Trophoblast cell (in vitro differentiated cells and primary cell): ENCODE results near the gene COTL1.

Source experiments
- DNase-seq, 2 donors: peaks; one replicate each; pipeline ENCODE4 v3.0.0-alpha.2; 2016
- H2AFZ ChIP-seq: 2 replicates; pipeline ENCODE4 v1.6.1; 2013; ENCODE audit warnings: low read length, moderate library complexity, mild to moderate bottlenecking; ENCODE audit not compliant: insufficient read depth, poor library complexity
- H2AK5ac ChIP-seq: 2 replicates; pipeline ENCODE4 v1.6.1; 2013; ENCODE audit warnings: mild to moderate bottlenecking, low read length
- H2BK120ac ChIP-seq: 2 replicates; pipeline ENCODE4 v1.6.1; 2013; ENCODE audit warnings: low read length, mild to moderate bottlenecking, moderate library complexity; ENCODE audit not compliant: insufficient read depth, poor library complexity
- H2BK12ac ChIP-seq: 2 replicates; pipeline ENCODE4 v1.6.1; 2013; ENCODE audit warnings: mild to moderate bottlenecking, low read length, moderate library complexity
- H2BK5ac ChIP-seq: 2 replicates; pipeline ENCODE4 v1.6.1; 2013; ENCODE audit warnings: low read length, low read depth, moderate library complexity, mild to moderate bottlenecking; ENCODE audit not compliant: poor library complexity
- H3K14ac ChIP-seq: 2 replicates; pipeline ENCODE4 v1.6.1; 2013; ENCODE audit warnings: mild to moderate bottlenecking, low read length
- H3K18ac ChIP-seq: 2 replicates; pipeline ENCODE4 v1.6.1; 2013; ENCODE audit warnings: mild to moderate bottlenecking, low read length
- H3K23ac ChIP-seq: 2 replicates; pipeline ENCODE4 v1.6.1; 2013; ENCODE audit warnings: low read length
- H3K27ac ChIP-seq: 2 replicates; pipeline ENCODE4 v1.5.1; 2013; ENCODE audit warnings: low read depth, mild to moderate bottlenecking, inconsistent platforms, low read length, moderate library complexity
- H3K27me3 ChIP-seq: 2 replicates; pipeline ENCODE4 v1.6.1; 2013; ENCODE audit warnings: inconsistent platforms, mild to moderate bottlenecking, low read length, moderate library complexity; ENCODE audit not compliant: insufficient read depth
- H3K36me3 ChIP-seq, 2 experiments: 1 replicate in 1 of 2; 2 replicates in 1 of 2; pipeline ENCODE4 v1.6.1; 2013; ENCODE audit warnings: low read length in 2 of 2, mild to moderate bottlenecking in 2 of 2, moderate library complexity in 1 of 2; ENCODE audit not compliant: insufficient read depth in 2 of 2, control insufficient read depth in 1 of 2
- H3K4ac ChIP-seq: 2 replicates; pipeline ENCODE4 v1.6.1; 2013; ENCODE audit warnings: low read depth, mild to moderate bottlenecking, low read length, moderate library complexity
- H3K4me1 ChIP-seq, 2 experiments: 1 replicate in 1 of 2; 2 replicates in 1 of 2; pipeline ENCODE4 v1.6.1; 2013; ENCODE audit warnings: low read length in 2 of 2, mild to moderate bottlenecking in 2 of 2, moderate library complexity in 1 of 2; ENCODE audit not compliant: insufficient read depth in 2 of 2, control insufficient read depth in 1 of 2
- H3K4me2 ChIP-seq: 2 replicates; pipeline ENCODE4 v1.6.1; 2013; ENCODE audit warnings: inconsistent platforms, mild to moderate bottlenecking, low read length, moderate library complexity
- H3K4me3 ChIP-seq: 2 replicates; pipeline ENCODE4 v1.5.1; 2013; ENCODE audit warnings: mild to moderate bottlenecking, low read depth, low read length, inconsistent platforms
- H3K79me1 ChIP-seq: one replicate; pipeline ENCODE4 v1.6.1; 2013; ENCODE audit warnings: low read length
- H3K79me2 ChIP-seq: 2 replicates; pipeline ENCODE4 v1.6.1; 2013; ENCODE audit warnings: low read length, mild to moderate bottlenecking; ENCODE audit not compliant: control insufficient read depth, insufficient read depth, poor library complexity
- H3K9ac ChIP-seq: 2 replicates; pipeline ENCODE4 v1.6.1; 2013; ENCODE audit warnings: mild to moderate bottlenecking, low read length
- H3K9me3 ChIP-seq: 2 replicates; pipeline ENCODE4 v1.6.1; 2013; ENCODE audit warnings: low read depth, mild to moderate bottlenecking, control low read depth, inconsistent platforms, low read length; ENCODE audit not compliant: insufficient read depth
- H4K12ac ChIP-seq: 2 replicates; pipeline ENCODE4 v1.6.1; 2013; ENCODE audit warnings: low read depth, mild to moderate bottlenecking, low read length, moderate library complexity
- H4K8ac ChIP-seq: 2 replicates; pipeline ENCODE4 v1.6.1; 2013; ENCODE audit warnings: low read depth, mild to moderate bottlenecking, low read length, moderate library complexity
- H4K91ac ChIP-seq: one replicate; pipeline ENCODE4 v1.6.1; 2013; ENCODE audit warnings: low read depth, mild to moderate bottlenecking, low read length, moderate library complexity
- WGBS: extraction: QIAGEN DNeasy Blood & Tissue Kit; methylation state at CpG from one replicate; pipeline ENCODE4 v1.1.7; 2013; ENCODE audit warnings: missing lambda C conversion rate; ENCODE audit not compliant: insufficient read length, insufficient coverage; ENCODE audit errors: extremely low coverage; 5-methylcytosine and 5-hydroxymethylcytosine counted together

Gene COTL1

DNA sequence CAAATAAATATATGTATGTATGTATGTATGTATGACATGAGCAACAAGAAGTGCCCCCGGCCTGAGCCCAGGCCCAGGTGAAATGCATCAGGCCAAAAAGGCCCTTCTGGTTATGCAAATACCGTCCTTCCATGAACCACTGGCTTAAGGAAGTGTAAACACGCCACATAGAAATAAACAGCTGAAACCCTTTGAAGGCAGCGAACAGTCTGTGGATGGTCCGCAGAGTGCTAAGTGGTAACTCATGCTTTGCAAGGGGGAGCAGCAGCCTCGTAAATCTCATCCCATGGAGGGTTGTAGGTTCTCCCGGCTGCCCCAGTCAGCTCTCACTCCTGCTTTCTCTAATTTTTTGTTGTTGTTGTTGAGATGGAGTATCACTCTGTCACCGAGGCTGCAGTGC, 36.7 kb downstream of the COTL1 start:
- no CpG with 5 or more reads among the region's 8 CpGs for WGBS
- H2AK5ac ChIP-seq = no peak overlapping the region

DNA sequence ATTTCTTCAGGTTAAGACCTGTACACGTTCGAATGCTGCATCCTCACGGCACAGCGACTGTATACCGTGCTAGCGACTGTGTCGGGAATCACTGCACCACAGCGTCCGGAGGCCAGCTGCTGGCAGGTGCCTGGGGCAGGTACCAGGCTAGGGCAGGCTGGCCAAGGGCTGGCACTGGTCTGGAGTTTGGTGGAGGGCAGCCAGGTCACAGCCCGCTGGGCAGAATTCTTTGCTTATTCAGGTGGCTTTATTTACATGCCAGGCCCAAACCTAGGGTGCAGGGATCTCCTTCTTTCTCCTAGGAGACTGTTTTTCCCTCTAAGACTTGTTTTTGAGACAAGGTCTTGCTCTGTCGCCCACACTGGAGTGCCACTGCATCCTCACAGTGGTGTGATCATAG, 37.9 kb downstream of the COTL1 start:
- Histone ChIP-seq H4K12ac (no peak overlapping the region), H3K36me3 (peaks cover 14 to 23% of the 10 kb centered on the region in 2 experiments), H3K4ac (no peak overlapping the region), H3K79me2 (no peaks in the 10 kb centered on the region), H4K8ac (no peak overlapping the region), H2BK5ac (no peak overlapping the region), H3K27me3 (no peaks in the 10 kb centered on the region), H3K79me1 (no peaks in the 10 kb centered on the region), H3K9ac (no peak overlapping the region), H4K91ac (no peak overlapping the region), H3K27ac (no peak overlapping the region), H2BK12ac (no peak overlapping the region), H3K4me3 (no peak overlapping the region), H2AFZ (no peak overlapping the region), H2AK5ac (no peak overlapping the region), H3K23ac (no peak overlapping the region), H3K4me1 (no peaks in the 10 kb centered on the region), H3K9me3 (peaks cover 8% of the 10 kb centered on the region), H3K18ac (no peak overlapping the region), H3K4me2 (no peak overlapping the region), H3K14ac (no peak overlapping the region), H2BK120ac (no peak overlapping the region)
- no peak for DNase-seq
- no CpG with 5 or more reads among the region's 11 CpGs for WGBS

More for the DNA sequence above, 36.7 kb downstream of the COTL1 start:
- H2BK12ac ChIP-seq = no peak overlapping the region
- no peak overlapping the region for H4K8ac ChIP-seq
- H2BK120ac ChIP-seq = no peak overlapping the region
- no peak overlapping the region for H3K9ac ChIP-seq
- no peak overlapping the region for H2BK5ac ChIP-seq
- H3K4me1 ChIP-seq = no peaks in the 10 kb centered on the region
- no peak for DNase-seq
- H3K23ac ChIP-seq = no peak overlapping the region
- H4K91ac ChIP-seq = no peak overlapping the region
- no peak overlapping the region for H3K4me2 ChIP-seq
- no peaks in the 10 kb centered on the region for H3K79me2 ChIP-seq
- H3K4ac ChIP-seq = no peak overlapping the region
- no peak overlapping the region for H3K4me3 ChIP-seq
- H3K36me3 ChIP-seq = peaks cover 18 to 23% of the 10 kb centered on the region in 2 experiments
- no peak overlapping the region for H4K12ac ChIP-seq
- peaks cover 8% of the 10 kb centered on the region for H3K9me3 ChIP-seq
- no peak overlapping the region for H2AFZ ChIP-seq
- H3K79me1 ChIP-seq = no peaks in the 10 kb centered on the region
- no peak overlapping the region for H3K27ac ChIP-seq
- no peak overlapping the region for H3K18ac ChIP-seq
- no peaks in the 10 kb centered on the region for H3K27me3 ChIP-seq
- no peak overlapping the region for H3K14ac ChIP-seq

DNA sequence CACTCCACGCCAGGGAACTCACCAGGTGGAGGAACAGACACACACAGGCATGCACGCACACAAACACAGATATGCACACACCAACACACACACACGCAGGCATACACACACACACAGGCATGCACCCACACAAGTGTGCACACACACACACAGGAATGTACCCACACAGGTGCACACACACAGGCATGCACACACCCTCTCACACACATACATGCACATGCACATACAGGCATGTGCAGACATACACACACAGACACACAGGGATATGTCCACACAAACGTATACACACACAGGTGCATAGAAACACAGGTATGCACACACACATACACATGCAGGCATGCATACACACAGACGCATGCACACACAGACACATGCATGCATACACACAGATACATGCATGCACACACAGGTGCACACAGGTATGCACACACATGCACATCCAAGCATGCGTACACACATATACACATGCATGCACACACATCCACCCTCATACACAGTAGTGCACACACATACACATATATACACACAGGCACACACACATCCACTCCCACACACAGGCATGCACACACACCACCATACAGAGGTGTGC, 39.2 kb downstream of the COTL1 start:
- Histone ChIP-seq H2BK5ac (no peak overlapping the region), H3K4ac (no peak overlapping the region), H3K9me3 (peaks cover 8% of the 10 kb centered on the region), H3K79me2 (no peaks in the 10 kb centered on the region), H2BK12ac (no peak overlapping the region), H3K79me1 (no peaks in the 10 kb centered on the region), H2AK5ac (no peak overlapping the region), H2AFZ (no peak overlapping the region), H3K27me3 (no peaks in the 10 kb centered on the region), H3K4me2 (no peak overlapping the region), H3K36me3 (peaks cover 9 to 22% of the 10 kb centered on the region in 2 experiments), H3K14ac (no peak overlapping the region), H3K18ac (no peak overlapping the region), H3K4me1 (peaks cover 0 to 2% of the 10 kb centered on the region in 2 experiments), H4K12ac (no peak overlapping the region), H3K4me3 (peak overlapping the region; percentile 38), H4K8ac (no peak overlapping the region), H3K23ac (peak overlapping the region; percentile 19), H3K27ac (no peak overlapping the region), H4K91ac (no peak overlapping the region), H2BK120ac (no peak overlapping the region), H3K9ac (peak overlapping the region; percentile 1)
- no peak for DNase-seq
- WGBS = no CpG with 5 or more reads among the region's 6 CpGs

- Histone ChIP-seq H2BK120ac (no peak overlapping the region), H3K14ac (no peak overlapping the region), H2BK5ac (no peak overlapping the region), H2BK12ac (no peak overlapping the region), H2AFZ (no peak overlapping the region), H4K91ac (no peak overlapping the region), H2AK5ac (no peak overlapping the region), H3K9me3 (peaks cover 9% of the 10 kb centered on the region), H3K36me3 (peaks cover 6 to 22% of the 10 kb centered on the region in 2 experiments), H3K4me2 (no peak overlapping the region), H3K23ac (no peak overlapping the region), H3K18ac (no peak overlapping the region), H3K4ac (no peak overlapping the region), H3K79me2 (no peaks in the 10 kb centered on the region), H3K27ac (no peak overlapping the region), H3K9ac (no peak overlapping the region), H4K8ac (no peak overlapping the region), H3K4me1 (peaks cover 0 to 2% of the 10 kb centered on the region in 2 experiments), H3K27me3 (no peaks in the 10 kb centered on the region), H3K4me3 (no peak overlapping the region), H3K79me1 (no peaks in the 10 kb centered on the region), H4K12ac (no peak overlapping the region)
- DNase-seq = no peak
- no CpG with 5 or more reads among the region's 15 CpGs for WGBS
These were observed 40.7 kb downstream of the COTL1 start for GRCh38 chr16:84577034-84577803.
